Activated CD8-positive, alpha-beta memory T cell treated with anti-CD3 and anti-CD28 coated beads for 48 hours (primary cell): ENCODE measurements around the gene TCF23.
"Not testable (repeated sequence)": the region's sequence is repeated elsewhere in the genome, so short reads cannot be mapped to it uniquely, and the experiment has no call there.

Experiments used
- DNase-seq, 3 experiments: peaks; one replicate each; pipeline ENCODE4 v3.0.0-alpha.2; 2020; ENCODE audit warnings: low read depth in 2 of 3, low spot score in 2 of 3

Gene TCF23

DNA sequence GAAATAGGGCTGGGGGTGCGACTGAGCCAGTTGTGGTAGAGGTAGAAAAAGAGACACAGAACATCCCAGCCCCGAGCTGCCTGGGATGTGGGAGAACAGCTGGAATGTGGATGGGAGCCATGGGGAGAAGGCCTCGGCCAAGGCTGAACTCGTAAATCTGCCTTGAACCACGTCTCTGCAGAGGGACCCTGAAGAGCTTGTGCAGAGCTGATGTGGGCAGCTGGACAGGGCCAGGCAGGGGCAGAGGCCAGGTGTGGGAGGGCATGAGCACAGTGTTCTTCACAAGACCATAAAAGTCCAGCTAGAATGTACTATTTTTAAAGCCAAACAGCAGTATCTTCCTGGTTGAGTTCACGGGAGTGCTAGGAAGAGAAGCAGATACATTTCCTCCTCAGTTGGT is 5.7 kb downstream of the TCF23 start:
- no peak for DNase-seq

GRCh38 chr2:27155069-27155520 is 6.3 kb downstream of the TCF23 start:
- DNase-seq = no peak

DNA sequence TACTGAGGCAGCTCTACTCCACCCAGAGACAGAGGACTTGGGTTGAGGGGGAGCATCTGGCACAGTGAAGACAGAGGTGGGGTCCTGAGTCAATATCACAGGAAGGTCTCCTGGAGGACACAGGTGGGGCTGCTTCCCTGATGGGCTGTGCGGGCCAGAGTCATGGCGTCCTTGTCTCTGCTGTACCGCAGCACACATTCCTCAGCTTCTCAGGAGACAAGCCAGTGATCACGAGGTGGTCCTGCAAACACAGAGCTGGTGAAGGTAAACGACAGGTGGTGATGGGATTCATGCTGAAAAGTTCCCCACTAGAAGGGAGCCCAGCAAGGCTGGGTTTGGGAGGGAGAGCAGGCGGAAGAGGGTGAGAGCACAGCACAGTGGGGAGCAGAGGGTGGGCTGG is 9.7 kb downstream of the TCF23 start:
- DNase-seq = no peak

DNA sequence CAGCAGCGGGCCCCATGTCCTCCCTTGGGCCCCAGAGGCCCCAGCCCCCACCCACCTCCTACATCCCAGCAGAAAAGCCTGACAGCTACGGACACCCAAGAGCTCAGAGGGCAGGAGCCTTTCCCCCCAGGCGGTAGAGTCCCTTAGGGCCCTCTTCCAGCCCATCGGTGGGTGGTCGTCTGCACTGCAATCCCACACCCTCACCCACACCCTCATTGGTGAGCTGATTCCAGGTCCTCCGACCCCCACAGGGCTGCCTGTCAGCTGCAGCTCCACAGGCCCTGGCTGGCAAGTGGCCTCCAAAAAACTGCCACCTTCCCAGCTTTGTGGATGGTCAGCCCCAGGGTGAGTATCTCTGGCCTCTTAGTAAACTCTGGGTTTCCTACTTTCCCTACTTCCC is 10.5 kb downstream of the TCF23 start:
- no peak for DNase-seq

DNA sequence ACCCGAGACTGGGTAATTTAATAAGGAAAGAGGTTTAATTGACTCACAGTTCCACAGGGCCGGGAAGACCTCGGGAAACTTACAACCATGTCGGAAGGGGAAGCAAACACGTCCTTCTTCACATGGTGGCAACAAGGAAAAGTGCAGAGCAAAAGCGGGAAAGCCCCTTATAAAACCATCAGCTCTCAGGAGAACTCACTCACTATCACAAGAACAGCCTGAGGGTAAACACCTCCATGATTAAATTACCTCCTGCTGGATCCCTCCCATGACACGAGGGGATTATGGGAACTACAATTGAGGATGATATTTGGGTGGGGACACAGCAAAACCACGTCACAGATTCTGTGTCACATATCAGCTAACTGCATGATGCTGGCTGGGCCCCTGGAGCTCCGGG is 11.4 kb downstream of the TCF23 start:
- no peak for DNase-seq

DNA sequence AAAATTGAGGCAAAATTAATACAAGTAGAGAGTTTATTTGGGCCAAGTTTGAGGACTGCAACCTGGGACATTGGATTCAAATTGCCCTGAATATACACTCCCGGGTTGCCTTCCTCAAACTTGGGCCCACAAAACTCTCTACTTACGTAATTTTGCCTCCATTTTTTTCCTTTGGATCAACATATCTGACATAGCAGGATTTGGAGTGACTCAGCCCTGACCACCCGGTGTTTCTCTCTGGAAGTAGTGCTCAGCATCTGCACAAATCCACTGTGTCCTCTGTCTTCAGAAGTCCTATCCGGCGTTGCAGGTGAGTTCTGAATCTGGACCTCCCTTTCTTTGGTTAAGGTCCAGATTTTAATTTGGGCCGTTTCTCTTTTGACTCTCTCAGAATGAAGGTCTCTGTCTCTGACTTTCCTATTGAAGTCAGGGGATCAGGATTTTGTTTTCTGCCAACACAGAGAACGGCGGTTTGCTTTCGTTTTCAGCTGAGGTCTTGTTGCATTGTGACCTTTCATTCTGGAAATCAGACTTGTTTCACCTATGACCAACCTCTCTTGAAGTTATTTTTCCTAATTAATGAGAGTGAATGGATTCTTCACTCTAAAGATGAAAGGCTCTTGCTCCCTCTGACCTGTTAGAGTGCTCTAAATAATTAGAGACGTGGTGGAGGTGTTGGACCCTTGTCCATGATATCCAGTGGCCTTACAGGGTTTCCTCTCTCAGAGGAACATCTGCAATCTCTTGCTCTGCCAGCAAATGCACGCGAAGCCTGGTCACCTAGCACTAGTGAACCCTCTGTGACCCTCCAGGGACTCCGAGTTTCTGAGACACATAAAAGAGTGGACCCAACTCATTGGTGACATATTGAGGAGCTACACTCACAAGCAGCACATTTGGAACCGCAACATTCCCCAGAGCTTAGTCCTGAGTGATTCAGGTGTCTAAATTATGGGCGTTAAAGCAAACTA is 13.6 kb downstream of the TCF23 start:
- no peak for DNase-seq

GRCh38 chr2:27164960-27165763 is 16.4 kb downstream of the TCF23 start:
- no peak for DNase-seq

DNA sequence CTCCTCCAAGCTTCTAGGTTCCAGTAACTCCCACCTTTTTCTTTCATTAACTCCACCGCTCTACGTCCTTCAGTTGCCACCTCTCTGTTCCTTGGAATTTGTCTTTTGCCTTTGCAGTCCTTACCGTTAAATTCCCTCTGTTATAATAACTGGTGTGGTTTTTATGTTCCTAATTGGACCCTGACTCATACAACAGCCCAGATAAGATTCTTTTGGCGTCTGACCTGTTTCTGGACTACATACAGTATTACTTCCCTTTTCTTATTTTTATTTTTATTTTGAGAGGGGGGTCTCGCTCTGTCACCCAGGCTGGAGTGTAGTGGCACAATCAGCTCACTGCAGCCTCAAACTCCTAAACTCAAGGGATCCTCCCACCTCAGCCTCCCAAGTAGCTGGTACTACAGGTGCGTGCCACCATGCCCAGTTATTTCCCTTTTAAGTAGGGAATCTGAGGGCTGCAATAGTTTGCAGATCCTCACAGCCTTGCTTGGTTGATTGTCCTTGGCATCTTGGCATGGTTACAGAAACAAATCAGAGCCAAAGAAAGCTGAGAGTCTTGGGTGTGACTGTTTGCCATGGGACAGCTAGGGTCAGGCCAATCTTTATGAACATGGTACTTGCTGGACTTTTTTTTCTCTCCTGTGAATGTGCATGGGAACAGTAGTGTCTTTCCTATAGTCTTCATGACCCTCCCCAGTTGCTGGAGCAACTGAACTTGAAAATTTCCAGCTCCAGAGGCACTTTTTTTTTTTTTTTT is 22.0 kb downstream of the TCF23 start:
- no peak for DNase-seq

DNA sequence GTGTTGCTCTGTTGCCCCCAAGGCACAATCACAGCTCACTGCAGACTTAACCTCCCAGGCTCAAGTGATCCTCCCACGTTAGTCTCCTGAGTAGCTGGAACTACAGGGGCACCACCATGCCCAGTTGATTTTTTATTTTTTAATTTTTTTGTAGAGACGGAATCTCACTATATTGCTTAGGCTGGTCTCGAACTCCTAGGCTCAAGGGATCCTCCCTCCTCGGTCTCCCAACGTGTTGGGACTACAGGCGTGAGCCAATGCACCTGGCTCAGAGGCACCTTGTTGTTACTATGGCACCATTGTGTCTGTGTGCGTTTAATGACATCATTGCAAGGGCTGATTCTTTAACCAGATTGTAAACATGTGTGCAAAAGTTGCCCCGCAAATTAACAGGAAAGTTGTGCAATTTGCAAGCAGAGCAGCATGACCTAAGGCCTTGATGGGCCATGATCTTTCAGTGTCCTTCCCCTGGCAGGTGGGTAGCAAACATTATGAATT is 22.6 kb downstream of the TCF23 start:
- no peak for DNase-seq

- no peak for DNase-seq
These were observed 25.8 kb downstream of the TCF23 start for GRCh38 chr2:27174638-27175037.

DNA sequence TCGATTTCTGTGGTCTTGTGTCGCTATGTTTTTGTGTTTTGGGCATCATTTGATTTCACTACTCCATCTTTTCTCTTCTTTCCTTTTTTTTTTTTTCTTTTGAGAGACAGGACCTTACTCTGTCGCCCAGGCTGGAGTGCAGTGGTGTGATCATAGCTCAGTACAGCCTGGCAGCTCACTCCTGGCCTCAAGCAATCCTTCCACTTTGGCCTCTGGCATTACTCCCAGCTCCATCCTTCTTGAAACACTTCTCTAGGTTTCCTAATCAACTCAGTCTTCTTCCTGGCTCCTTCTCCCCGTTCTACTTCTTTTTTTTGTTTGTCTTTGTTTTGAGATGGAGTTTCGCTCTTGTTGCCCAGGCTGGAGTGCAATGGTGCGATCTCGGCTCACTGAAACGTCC is 26.5 kb downstream of the TCF23 start:
- DNase-seq = no peak

DNA sequence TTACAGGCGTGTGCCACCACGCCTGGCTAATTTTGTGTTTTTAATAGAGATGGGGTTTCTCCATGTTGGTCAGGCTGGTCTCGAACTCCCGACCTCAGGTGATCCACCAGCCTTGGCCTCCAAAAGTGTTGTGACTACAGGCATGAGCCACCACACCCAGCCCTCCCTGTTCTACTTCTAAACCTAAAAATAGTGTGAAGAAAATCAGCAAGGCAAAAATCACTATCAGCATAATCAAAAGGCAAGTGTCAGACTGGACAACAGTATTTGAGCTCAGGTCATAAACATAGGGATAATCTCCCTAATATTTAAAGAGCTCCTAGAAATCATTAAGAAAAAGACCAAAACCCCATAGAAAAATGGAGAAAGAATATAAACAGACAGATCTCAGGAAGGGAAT is 27.0 kb downstream of the TCF23 start:
- DNase-seq = not testable (repeated sequence)

DNA sequence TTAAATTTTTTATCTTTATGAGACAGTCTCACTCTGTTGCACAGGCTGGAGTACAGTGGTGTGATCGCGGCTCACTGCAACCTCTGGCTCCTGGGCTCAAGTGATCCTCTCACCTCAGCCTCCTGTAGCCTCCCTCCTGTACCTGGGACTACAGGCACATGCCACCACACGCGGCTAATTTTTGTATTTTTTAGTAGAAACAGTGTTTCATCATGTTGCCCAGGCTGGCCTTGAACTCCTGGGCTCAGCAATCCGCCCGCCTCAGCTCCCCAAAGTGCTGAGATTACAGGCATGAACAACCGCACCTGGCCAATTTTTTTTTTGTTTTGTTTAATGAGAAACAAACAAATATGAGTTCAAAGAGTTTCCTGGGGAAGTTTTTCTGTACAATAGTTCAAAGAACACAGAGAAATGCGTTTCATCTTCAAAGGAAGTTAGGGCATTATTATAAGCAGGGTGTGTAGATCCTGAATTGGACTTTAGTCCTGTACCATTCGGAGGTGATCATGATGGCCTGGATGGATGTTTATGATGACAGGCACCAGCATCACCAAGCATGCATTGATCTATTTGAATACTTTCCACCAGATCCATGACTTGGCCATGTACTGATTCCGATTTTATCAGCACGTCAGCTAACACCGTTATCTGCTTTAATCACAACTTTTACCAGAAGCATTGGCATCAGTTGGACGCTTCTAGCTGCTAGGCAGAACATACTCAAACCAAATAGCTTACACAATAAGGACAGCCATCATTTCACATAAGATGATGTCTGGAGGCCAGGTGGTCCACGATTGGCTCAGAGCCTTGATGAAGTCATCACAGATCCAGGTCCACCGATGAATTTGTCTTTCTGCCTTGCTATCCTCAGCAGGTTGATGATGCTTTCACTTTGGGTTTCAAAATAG is 28.9 kb downstream of the TCF23 start:
- DNase-seq = no peak

- no peak for DNase-seq
These were observed 29.7 kb downstream of the TCF23 start for GRCh38 chr2:27178469-27178868.

GRCh38 chr2:27179344-27180000 is 30.7 kb downstream of the TCF23 start:
- DNase-seq = no peak

GRCh38 chr2:27182346-27182745 is 33.5 kb downstream of the TCF23 start:
- no peak for DNase-seq

DNA sequence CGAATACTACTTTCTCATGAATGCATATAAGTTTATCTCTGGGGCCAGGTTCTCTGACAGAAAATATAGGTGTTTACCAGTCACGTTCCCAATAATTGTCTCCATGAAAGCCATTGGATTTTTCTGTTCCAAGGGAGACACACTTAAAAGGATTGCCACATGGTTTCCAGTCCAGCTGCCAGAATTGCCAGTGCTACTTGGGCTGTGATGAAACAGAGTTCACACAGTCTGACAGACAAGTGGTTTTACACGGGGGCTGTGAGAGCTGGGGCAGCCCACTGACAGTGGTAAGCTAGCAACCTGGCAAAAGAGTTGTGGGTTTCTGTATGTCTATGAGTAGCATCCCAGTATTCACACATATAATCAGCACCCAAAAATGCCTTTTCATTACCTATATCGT is 35.3 kb downstream of the TCF23 start:
- DNase-seq = no peak

DNA sequence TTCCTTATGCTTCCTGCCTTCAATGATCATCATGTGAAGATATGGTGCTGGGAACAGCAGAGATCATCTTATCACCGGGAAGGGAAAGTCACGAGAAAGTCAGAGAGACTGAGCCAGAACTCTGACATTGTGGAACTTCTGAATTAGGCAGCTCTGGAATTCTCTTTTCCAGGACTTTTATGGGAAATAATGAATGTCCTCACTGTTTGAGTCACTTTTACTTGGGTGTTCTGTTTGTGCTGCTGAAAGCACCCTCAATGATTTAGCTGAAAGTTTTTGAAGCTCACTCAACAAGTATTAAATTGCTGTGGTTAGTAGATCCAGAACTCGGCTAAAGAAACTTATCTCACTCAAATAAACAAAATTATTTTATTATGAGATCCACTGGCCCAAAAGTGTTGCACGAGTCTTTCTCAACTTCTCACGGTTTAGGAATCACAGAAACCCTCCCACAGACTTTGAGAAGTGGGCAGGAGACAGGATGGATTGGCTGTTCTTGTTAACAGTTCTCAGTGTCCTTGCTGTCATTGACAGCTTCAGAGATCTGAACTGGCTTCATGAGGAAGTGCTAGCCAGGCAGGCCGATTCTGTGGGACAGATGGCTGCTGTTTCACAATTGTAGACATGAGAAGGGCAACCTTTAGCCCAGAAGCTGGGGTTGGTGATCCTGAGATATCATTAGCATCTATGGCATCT is 36.7 kb downstream of the TCF23 start:
- DNase-seq = no peak
